ENCODE measurements around the gene FNDC5.

FNDC5 gene

DNA sequence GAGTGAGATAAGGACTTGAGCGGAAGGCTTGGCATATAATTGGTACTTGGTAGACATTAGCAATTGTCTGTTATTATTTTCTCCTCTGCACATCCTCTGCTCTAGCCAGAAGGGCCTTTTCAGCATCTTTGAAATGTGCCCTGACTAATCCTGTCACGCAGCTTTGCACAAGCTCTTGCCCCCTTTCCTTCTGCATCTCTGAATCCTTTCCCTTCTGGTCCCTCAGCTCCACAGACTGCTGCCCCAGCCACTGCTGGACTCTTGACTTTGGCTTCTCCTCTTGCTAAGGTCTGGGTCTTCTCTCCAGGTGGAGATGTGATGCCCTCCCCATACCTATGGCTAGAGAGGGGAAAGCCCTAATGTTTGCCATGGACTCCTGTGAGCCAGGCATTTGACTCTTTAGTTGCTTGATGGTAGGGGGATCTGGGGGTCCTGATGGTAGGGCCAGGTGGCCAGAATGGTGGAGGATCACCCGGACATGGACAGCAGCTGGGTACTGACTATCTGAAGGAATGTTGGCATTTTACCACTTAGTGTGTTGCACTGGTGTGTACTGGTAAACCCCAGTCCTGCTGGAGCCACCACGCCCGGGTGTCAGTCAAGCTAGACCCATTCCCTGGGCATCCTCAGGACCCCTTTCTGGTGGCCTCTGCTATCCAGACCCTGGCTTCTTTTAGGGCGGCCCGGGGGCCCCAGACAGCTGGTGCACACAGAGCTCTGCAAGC lies 20.0 kb upstream of the FNDC5 start:
- Histone ChIP-seq H3K27me3 (replicated peaks; ENCODE audit: control insufficient read depth, insufficient read depth, low read length, poor library complexity, severe bottlenecking) (peaks cover 32% of the 10 kb centered on the region), H3K4me1 (ENCODE audit: control insufficient read depth, insufficient read depth, low read length, poor library complexity, severe bottlenecking) (peaks cover 12% of the 10 kb centered on the region), H3K9me3 (ENCODE audit: control insufficient read depth, low read length) (no peaks in the 10 kb centered on the region), H3K27ac (ENCODE audit: insufficient read depth, low read length, poor library complexity, severe bottlenecking) (no peak overlapping the region), H3K36me3 (ENCODE audit: control insufficient read depth, insufficient read depth, low read length) (no peaks in the 10 kb centered on the region), H3K4me3 (ENCODE audit: insufficient read depth, low read depth, low read length, poor library complexity, severe bottlenecking) (no peak overlapping the region)
- no peak for DNase-seq

DNA sequence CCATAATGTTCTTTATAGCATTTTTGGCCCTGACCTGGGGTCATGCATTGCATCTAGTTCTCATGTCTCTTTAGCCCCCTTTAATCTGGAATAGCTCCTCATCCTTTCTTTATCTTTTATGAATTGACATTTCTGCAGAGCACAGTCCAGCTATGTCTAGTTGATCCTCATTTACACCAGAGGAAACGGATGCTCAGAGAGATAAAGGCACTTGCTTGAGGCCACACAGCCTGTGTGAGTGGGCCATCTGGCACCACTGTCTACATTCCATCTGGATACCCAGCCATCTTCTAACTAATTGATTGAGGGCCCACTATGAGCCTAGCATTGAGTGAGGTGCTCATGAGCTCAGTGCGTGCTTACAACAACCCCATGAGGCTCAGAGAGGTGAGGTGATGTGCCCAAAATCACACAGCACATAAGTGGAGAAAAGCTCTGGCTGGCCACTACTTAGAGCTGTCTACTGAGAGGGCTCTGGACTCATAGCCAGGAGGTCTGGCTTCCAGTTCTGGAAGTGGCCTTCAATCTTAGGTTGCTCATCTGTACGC lies 19.1 kb upstream of the FNDC5 start:
- no peak for DNase-seq
- H3K27ac ChIP-seq (ENCODE audit: insufficient read depth, low read length, poor library complexity, severe bottlenecking) = no peak overlapping the region
- peaks cover 34% of the 10 kb centered on the region for H3K27me3 ChIP-seq (replicated peaks; ENCODE audit: control insufficient read depth, insufficient read depth, low read length, poor library complexity, severe bottlenecking)

GRCh38 chr1:32888677-32889420 lies 18.1 kb upstream of the FNDC5 start:
- Histone ChIP-seq H3K27me3 (replicated peaks; ENCODE audit: control insufficient read depth, insufficient read depth, low read length, poor library complexity, severe bottlenecking) (peaks cover 34% of the 10 kb centered on the region), H3K36me3 (ENCODE audit: control insufficient read depth, insufficient read depth, low read length) (no peaks in the 10 kb centered on the region), H3K4me3 (ENCODE audit: insufficient read depth, low read depth, low read length, poor library complexity, severe bottlenecking) (no peak overlapping the region), H3K27ac (ENCODE audit: insufficient read depth, low read length, poor library complexity, severe bottlenecking) (no peak overlapping the region), H3K9me3 (ENCODE audit: control insufficient read depth, low read length) (no peaks in the 10 kb centered on the region), H3K4me1 (ENCODE audit: control insufficient read depth, insufficient read depth, low read length, poor library complexity, severe bottlenecking) (peaks cover 12% of the 10 kb centered on the region)
- DNase-seq = no peak

More for the DNA sequence above, 19.1 kb upstream of the FNDC5 start:
- no peak overlapping the region for H3K4me3 ChIP-seq (ENCODE audit: insufficient read depth, low read depth, low read length, poor library complexity, severe bottlenecking)
- no peaks in the 10 kb centered on the region for H3K36me3 ChIP-seq (ENCODE audit: control insufficient read depth, insufficient read depth, low read length)
- H3K4me1 ChIP-seq (ENCODE audit: control insufficient read depth, insufficient read depth, low read length, poor library complexity, severe bottlenecking) = peaks cover 12% of the 10 kb centered on the region
- H3K9me3 ChIP-seq (ENCODE audit: control insufficient read depth, low read length) = no peaks in the 10 kb centered on the region

- Histone ChIP-seq H3K4me3 (ENCODE audit: insufficient read depth, low read depth, low read length, poor library complexity, severe bottlenecking) (no peak overlapping the region), H3K9me3 (ENCODE audit: control insufficient read depth, low read length) (no peaks in the 10 kb centered on the region), H3K27me3 (replicated peaks; ENCODE audit: control insufficient read depth, insufficient read depth, low read length, poor library complexity, severe bottlenecking) (peaks cover 31% of the 10 kb centered on the region), H3K4me1 (ENCODE audit: control insufficient read depth, insufficient read depth, low read length, poor library complexity, severe bottlenecking) (peaks cover 4% of the 10 kb centered on the region), H3K36me3 (ENCODE audit: control insufficient read depth, insufficient read depth, low read length) (no peaks in the 10 kb centered on the region), H3K27ac (ENCODE audit: insufficient read depth, low read length, poor library complexity, severe bottlenecking) (no peak overlapping the region)
- no peak for DNase-seq
These were observed 17.4 kb upstream of the FNDC5 start for GRCh38 chr1:32888134-32888533.

DNA sequence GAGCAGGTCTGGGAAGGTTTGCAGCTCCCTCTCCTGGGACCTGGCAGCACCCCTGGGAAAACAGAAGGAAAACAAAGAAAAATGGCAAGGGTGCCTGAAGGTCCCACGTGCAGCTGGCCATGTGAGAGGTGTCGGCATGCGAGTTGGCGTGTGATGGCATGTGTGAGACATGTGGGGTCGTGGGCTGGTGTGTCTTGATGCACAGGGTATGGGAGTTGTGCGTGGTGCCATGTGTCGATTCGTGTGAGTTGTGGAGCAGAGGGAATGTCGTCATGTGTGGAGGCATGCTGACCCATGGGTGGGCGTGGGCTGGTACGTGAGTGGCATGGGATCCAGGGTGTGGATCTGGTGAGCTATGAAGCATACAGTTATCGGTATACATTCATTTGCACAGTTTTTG lies 16.9 kb upstream of the FNDC5 start:
- peaks cover 3% of the 10 kb centered on the region for H3K4me1 ChIP-seq (ENCODE audit: control insufficient read depth, insufficient read depth, low read length, poor library complexity, severe bottlenecking)
- no peak overlapping the region for H3K4me3 ChIP-seq (ENCODE audit: insufficient read depth, low read depth, low read length, poor library complexity, severe bottlenecking)
- no peaks in the 10 kb centered on the region for H3K9me3 ChIP-seq (ENCODE audit: control insufficient read depth, low read length)
- no peaks in the 10 kb centered on the region for H3K36me3 ChIP-seq (ENCODE audit: control insufficient read depth, insufficient read depth, low read length)
- no peak for DNase-seq
- H3K27me3 ChIP-seq (replicated peaks; ENCODE audit: control insufficient read depth, insufficient read depth, low read length, poor library complexity, severe bottlenecking) = peaks cover 31% of the 10 kb centered on the region
- no peak overlapping the region for H3K27ac ChIP-seq (ENCODE audit: insufficient read depth, low read length, poor library complexity, severe bottlenecking)

GRCh38 chr1:32886828-32887414 lies 16.2 kb upstream of the FNDC5 start:
- no peaks in the 10 kb centered on the region for H3K36me3 ChIP-seq (ENCODE audit: control insufficient read depth, insufficient read depth, low read length)
- no peak for DNase-seq
- peaks cover 3% of the 10 kb centered on the region for H3K4me1 ChIP-seq (ENCODE audit: control insufficient read depth, insufficient read depth, low read length, poor library complexity, severe bottlenecking)
- H3K27me3 ChIP-seq (replicated peaks; ENCODE audit: control insufficient read depth, insufficient read depth, low read length, poor library complexity, severe bottlenecking) = peaks cover 29% of the 10 kb centered on the region
- H3K9me3 ChIP-seq (ENCODE audit: control insufficient read depth, low read length) = no peaks in the 10 kb centered on the region
- no peak overlapping the region for H3K27ac ChIP-seq (ENCODE audit: insufficient read depth, low read length, poor library complexity, severe bottlenecking)
- H3K4me3 ChIP-seq (ENCODE audit: insufficient read depth, low read depth, low read length, poor library complexity, severe bottlenecking) = no peak overlapping the region

DNA sequence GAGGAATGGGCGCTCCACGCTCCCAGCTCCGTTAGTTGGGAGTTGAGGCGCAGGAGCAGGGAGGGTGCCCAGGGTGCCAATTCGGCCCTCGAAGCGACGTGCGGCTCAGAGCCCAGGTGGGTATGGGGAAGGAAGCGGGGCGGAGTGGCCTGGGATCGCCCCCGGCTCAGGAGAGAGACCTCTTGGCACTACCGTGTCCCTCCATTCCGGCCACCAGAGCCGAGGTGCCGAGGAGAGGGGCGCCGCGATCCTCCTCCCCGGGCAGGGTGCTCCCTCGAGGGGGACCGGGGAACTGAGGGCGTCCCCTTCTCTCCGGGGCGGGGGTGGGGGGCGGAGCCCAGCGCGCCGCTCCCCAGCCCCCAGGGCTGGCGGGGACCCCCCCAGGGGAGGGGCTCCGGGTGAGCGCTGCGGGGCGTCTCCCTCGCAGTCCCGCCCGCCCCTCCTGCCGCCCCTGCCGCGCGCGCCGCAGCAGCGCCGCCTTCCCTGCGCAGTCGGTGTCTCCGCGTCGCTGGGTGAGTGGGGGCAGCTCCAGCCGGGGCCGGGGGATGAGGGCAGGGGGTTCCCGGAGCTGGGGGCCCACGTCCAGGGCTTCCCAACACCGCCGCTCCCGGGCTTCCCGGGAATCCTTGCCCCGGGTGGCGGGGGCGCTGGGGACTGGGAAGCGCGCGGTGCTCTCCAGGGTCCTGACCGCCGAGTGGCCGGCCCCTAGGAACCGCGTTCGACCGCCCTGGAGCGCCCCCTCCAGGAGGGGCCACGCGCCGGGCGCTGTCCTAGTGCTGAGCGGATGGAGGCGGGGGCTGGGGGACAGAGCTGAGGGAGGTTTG lies 15.5 kb upstream of the FNDC5 start, which contains the start of gene HPCA:
Gene HPCA, plus strand, starts transcription at position 488 of the 824 bp plus-strand sequence. CDS start 2,408 bp downstream, outside the sequence.
- peaks cover 3% of the 10 kb centered on the region for H3K4me1 ChIP-seq (ENCODE audit: control insufficient read depth, insufficient read depth, low read length, poor library complexity, severe bottlenecking)
- H3K27ac ChIP-seq (ENCODE audit: insufficient read depth, low read length, poor library complexity, severe bottlenecking) = no peak within 1 kb of the TSS
- no peaks in the 10 kb centered on the region for H3K9me3 ChIP-seq (ENCODE audit: control insufficient read depth, low read length)
- H3K4me3 ChIP-seq (ENCODE audit: insufficient read depth, low read depth, low read length, poor library complexity, severe bottlenecking) = no peak within 1 kb of the TSS
- no peaks in the 10 kb centered on the region for H3K36me3 ChIP-seq (ENCODE audit: control insufficient read depth, insufficient read depth, low read length)
- peaks cover 26% of the 10 kb centered on the region for H3K27me3 ChIP-seq (replicated peaks; ENCODE audit: control insufficient read depth, insufficient read depth, low read length, poor library complexity, severe bottlenecking)
- DNase-seq = no peak

- no peaks in the 10 kb centered on the region for H3K36me3 ChIP-seq (ENCODE audit: control insufficient read depth, insufficient read depth, low read length)
- H3K27ac ChIP-seq (ENCODE audit: insufficient read depth, low read length, poor library complexity, severe bottlenecking) = no peak overlapping the region
- no peak for DNase-seq
- H3K4me1 ChIP-seq (ENCODE audit: control insufficient read depth, insufficient read depth, low read length, poor library complexity, severe bottlenecking) = peaks cover 3% of the 10 kb centered on the region
- H3K9me3 ChIP-seq (ENCODE audit: control insufficient read depth, low read length) = no peaks in the 10 kb centered on the region
- H3K4me3 ChIP-seq (ENCODE audit: insufficient read depth, low read depth, low read length, poor library complexity, severe bottlenecking) = no peak overlapping the region
- H3K27me3 ChIP-seq (replicated peaks; ENCODE audit: control insufficient read depth, insufficient read depth, low read length, poor library complexity, severe bottlenecking) = peaks cover 24% of the 10 kb centered on the region
These were observed 14.9 kb upstream of the FNDC5 start for GRCh38 chr1:32885676-32886003.

- H3K27ac ChIP-seq (ENCODE audit: insufficient read depth, low read length, poor library complexity, severe bottlenecking) = no peak overlapping the region
- no peaks in the 10 kb centered on the region for H3K36me3 ChIP-seq (ENCODE audit: control insufficient read depth, insufficient read depth, low read length)
- no peak for DNase-seq
- no peak overlapping the region for H3K4me3 ChIP-seq (ENCODE audit: insufficient read depth, low read depth, low read length, poor library complexity, severe bottlenecking)
- H3K4me1 ChIP-seq (ENCODE audit: control insufficient read depth, insufficient read depth, low read length, poor library complexity, severe bottlenecking) = peaks cover 3% of the 10 kb centered on the region
- peaks cover 22% of the 10 kb centered on the region for H3K27me3 ChIP-seq (replicated peaks; ENCODE audit: control insufficient read depth, insufficient read depth, low read length, poor library complexity, severe bottlenecking)
- no peaks in the 10 kb centered on the region for H3K9me3 ChIP-seq (ENCODE audit: control insufficient read depth, low read length)
These were observed 14.0 kb upstream of the FNDC5 start for GRCh38 chr1:32884726-32885125.
